A549 (cell line): ENCODE data around the gene SEMA3C.

Experiments
- CBX2 ChIP-seq: fragments of 200-600 bp; sonication (generic); IDR thresholded peaks from 2 replicates; pipeline ENCODE4 v1.6.1; 2016; ENCODE audit warnings: low read depth, mild to moderate bottlenecking, borderline replicate concordance
- EHMT2 ChIP-seq: fragments of 200-600 bp; sonication (generic); IDR thresholded peaks from 2 replicates; pipeline ENCODE4 v1.6.1; 2016; ENCODE audit warnings: antibody characterized with exemption, low read depth, mild to moderate bottlenecking, moderate library complexity
- EP300 ChIP-seq, 2 experiments: fragments of >200 bp; sonication (Bioruptor Twin); formaldehyde crosslinking; IDR thresholded peaks; 2 replicates in 1 of 2; 3 replicates in 1 of 2; pipeline ENCODE4 v1.6.1; 2016 to 2017
- MAFK ChIP-seq: fragments of 450-650 bp; IDR thresholded peaks from 2 replicates; pipeline ENCODE4 v1.6.1; 2014; ENCODE audit not compliant: partially characterized antibody
- NFE2L2 ChIP-seq: fragments of 150-350 bp; conservative IDR thresholded peaks from 2 replicates; pipeline ENCODE4 v1.6.1; 2014; ENCODE audit warnings: low read length
- POLR2A ChIP-seq: IDR thresholded peaks from 2 replicates; pipeline ENCODE4 v1.6.1; 2012; ENCODE audit warnings: mild to moderate bottlenecking, low read length
- RAD21 ChIP-seq, 2 experiments: fragments of >200 bp in 1 of 2; sonication (Bioruptor Twin) in 1 of 2; formaldehyde crosslinking in 1 of 2; IDR thresholded peaks in 1 of 2; conservative IDR thresholded peaks in 1 of 2; 2 replicates in 1 of 2; 3 replicates in 1 of 2; pipeline ENCODE4 v1.6.1; 2012 to 2018; ENCODE audit warnings: inconsistent platforms in 1 of 2
- RFX5 ChIP-seq: fragments of 450-650 bp; IDR thresholded peaks from 2 replicates; pipeline ENCODE4 v1.7.1; 2014; ENCODE audit warnings: antibody characterized with exemption, mild to moderate bottlenecking, moderate library complexity
- SMC3 ChIP-seq: fragments of >200 bp; sonication (Bioruptor Twin); formaldehyde crosslinking; IDR thresholded peaks from 3 replicates; pipeline ENCODE4 v1.6.1; 2018; ENCODE audit warnings: inconsistent platforms
- ZSCAN20 ChIP-seq: fragments of 250-450 bp; sonication (Bioruptor Pico); IDR thresholded peaks from 2 replicates; pipeline ENCODE4 v1.8.0; 2022; ENCODE audit warnings: mild to moderate bottlenecking, moderate library complexity
- TF ChIP-seq, protein P1 (sequence below): fragments of >200 bp; sonication (Bioruptor Twin); formaldehyde crosslinking; IDR thresholded peaks from 3 replicates; pipeline ENCODE4 v1.5.1; 2016
- TF ChIP-seq, protein P2 (sequence below): fragments of 200-600 bp; sonication (generic); IDR thresholded peaks from 2 replicates; pipeline ENCODE4 v1.6.1; 2016; ENCODE audit warnings: antibody characterized with exemption, mild to moderate bottlenecking, moderate library complexity
- TF ChIP-seq, protein P3 (sequence below): IDR thresholded peaks from 2 replicates; pipeline ENCODE4 v1.6.1; 2012

- TF ChIP-seq, protein P1, sequence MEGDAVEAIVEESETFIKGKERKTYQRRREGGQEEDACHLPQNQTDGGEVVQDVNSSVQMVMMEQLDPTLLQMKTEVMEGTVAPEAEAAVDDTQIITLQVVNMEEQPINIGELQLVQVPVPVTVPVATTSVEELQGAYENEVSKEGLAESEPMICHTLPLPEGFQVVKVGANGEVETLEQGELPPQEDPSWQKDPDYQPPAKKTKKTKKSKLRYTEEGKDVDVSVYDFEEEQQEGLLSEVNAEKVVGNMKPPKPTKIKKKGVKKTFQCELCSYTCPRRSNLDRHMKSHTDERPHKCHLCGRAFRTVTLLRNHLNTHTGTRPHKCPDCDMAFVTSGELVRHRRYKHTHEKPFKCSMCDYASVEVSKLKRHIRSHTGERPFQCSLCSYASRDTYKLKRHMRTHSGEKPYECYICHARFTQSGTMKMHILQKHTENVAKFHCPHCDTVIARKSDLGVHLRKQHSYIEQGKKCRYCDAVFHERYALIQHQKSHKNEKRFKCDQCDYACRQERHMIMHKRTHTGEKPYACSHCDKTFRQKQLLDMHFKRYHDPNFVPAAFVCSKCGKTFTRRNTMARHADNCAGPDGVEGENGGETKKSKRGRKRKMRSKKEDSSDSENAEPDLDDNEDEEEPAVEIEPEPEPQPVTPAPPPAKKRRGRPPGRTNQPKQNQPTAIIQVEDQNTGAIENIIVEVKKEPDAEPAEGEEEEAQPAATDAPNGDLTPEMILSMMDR = no peak
- no peak for TF ChIP-seq EP300 (IDR thresholded peaks at IDR 0.05)
- TF ChIP-seq NFE2L2 = no peak
- TF ChIP-seq SMC3 = no peak
- no peak for TF ChIP-seq POLR2A
- no peak for TF ChIP-seq EHMT2
- no peak for TF ChIP-seq CBX2
- TF ChIP-seq MAFK = no peak
- TF ChIP-seq RFX5 = no peak
- TF ChIP-seq, protein P2, sequence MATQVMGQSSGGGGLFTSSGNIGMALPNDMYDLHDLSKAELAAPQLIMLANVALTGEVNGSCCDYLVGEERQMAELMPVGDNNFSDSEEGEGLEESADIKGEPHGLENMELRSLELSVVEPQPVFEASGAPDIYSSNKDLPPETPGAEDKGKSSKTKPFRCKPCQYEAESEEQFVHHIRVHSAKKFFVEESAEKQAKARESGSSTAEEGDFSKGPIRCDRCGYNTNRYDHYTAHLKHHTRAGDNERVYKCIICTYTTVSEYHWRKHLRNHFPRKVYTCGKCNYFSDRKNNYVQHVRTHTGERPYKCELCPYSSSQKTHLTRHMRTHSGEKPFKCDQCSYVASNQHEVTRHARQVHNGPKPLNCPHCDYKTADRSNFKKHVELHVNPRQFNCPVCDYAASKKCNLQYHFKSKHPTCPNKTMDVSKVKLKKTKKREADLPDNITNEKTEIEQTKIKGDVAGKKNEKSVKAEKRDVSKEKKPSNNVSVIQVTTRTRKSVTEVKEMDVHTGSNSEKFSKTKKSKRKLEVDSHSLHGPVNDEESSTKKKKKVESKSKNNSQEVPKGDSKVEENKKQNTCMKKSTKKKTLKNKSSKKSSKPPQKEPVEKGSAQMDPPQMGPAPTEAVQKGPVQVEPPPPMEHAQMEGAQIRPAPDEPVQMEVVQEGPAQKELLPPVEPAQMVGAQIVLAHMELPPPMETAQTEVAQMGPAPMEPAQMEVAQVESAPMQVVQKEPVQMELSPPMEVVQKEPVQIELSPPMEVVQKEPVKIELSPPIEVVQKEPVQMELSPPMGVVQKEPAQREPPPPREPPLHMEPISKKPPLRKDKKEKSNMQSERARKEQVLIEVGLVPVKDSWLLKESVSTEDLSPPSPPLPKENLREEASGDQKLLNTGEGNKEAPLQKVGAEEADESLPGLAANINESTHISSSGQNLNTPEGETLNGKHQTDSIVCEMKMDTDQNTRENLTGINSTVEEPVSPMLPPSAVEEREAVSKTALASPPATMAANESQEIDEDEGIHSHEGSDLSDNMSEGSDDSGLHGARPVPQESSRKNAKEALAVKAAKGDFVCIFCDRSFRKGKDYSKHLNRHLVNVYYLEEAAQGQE = no peak
- TF ChIP-seq RAD21 (conservative IDR thresholded peaks at IDR 0.05 in 1 of 2, IDR thresholded peaks at IDR 0.05 in 1 of 2) = no peak
- TF ChIP-seq ZSCAN20 (CRISPR knock-in tag) = no peak
- TF ChIP-seq, protein P3, sequence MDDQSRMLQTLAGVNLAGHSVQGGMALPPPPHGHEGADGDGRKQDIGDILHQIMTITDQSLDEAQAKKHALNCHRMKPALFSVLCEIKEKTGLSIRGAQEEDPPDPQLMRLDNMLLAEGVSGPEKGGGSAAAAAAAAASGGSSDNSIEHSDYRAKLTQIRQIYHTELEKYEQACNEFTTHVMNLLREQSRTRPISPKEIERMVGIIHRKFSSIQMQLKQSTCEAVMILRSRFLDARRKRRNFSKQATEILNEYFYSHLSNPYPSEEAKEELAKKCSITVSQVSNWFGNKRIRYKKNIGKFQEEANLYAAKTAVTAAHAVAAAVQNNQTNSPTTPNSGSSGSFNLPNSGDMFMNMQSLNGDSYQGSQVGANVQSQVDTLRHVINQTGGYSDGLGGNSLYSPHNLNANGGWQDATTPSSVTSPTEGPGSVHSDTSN = no peak
Measured at GRCh38 chr7:80767654-80768053, 151.2 kb downstream of the SEMA3C start.
